Neural cell (in vitro differentiated cells): ENCODE data around the gene NBEA. TPM values are rescaled to one million over a fixed set of nuclear protein-coding genes. Genes with fewer than 3 reads are reported as not detected.

ENCODE experiments used
- H2AFZ ChIP-seq: fragments of 200-600, 300-800 bp; sonication (generic), shearing (Covaris generic); 2 replicates; pipeline ENCODE4 v1.6.0; 2014; ENCODE audit warnings: low read depth, mild to moderate bottlenecking, antibody characterized with exemption, low read length, moderate library complexity
- H3F3A ChIP-seq: fragments of 200-600 bp; shearing (Covaris generic); 2 replicates; pipeline ENCODE4 v1.6.1; 2016; ENCODE audit warnings: mild to moderate bottlenecking, moderate library complexity, mixed read lengths, antibody characterized with exemption, low read length; ENCODE audit not compliant: insufficient read depth, poor library complexity, severe bottlenecking
- H3K27ac ChIP-seq: fragments of 200-600, 300-800 bp; sonication (generic), shearing (Covaris generic); 2 replicates; pipeline ENCODE4 v1.5.1; 2014; ENCODE audit warnings: mild to moderate bottlenecking, low read length, moderate library complexity
- H3K27me3 ChIP-seq: fragments of 300-800, 200-600 bp; sonication (generic), shearing (Covaris generic); 2 replicates; pipeline ENCODE4 v1.6.0; 2014; ENCODE audit warnings: mild to moderate bottlenecking, low read depth, low read length, moderate library complexity; ENCODE audit not compliant: insufficient read depth
- H3K36me3 ChIP-seq: fragments of 300-800, 200-600 bp; sonication (generic), shearing (Covaris generic); 2 replicates; pipeline ENCODE4 v1.5.1; 2014; ENCODE audit warnings: mild to moderate bottlenecking, antibody characterized with exemption, low read length, moderate library complexity; ENCODE audit not compliant: insufficient read depth
- H3K4me2 ChIP-seq: fragments of 300-800, 200-600 bp; sonication (generic), shearing (Covaris generic); 2 replicates; pipeline ENCODE4 v1.6.0; 2014; ENCODE audit warnings: mild to moderate bottlenecking, low read length
- H3K4me3 ChIP-seq: fragments of 300-800, 200-600 bp; sonication (generic), shearing (Covaris generic); 2 replicates; pipeline ENCODE4 v1.5.1; 2014; ENCODE audit warnings: mild to moderate bottlenecking, low read length, moderate library complexity
- H3K79me2 ChIP-seq: fragments of 200-600 bp; shearing (Covaris generic); replicated peaks from 2 replicates; pipeline ENCODE4 v1.6.0; 2014; ENCODE audit warnings: mild to moderate bottlenecking, low read length, moderate library complexity; ENCODE audit not compliant: insufficient read depth
- H3K9ac ChIP-seq: fragments of 300-800, 200-600 bp; sonication (generic), shearing (Covaris generic); 2 replicates; pipeline ENCODE4 v1.6.1; 2016; ENCODE audit warnings: mild to moderate bottlenecking, low read length, mixed read lengths
- H3K9me2 ChIP-seq: fragments of 200-600 bp; shearing (Covaris generic); 2 replicates; pipeline ENCODE4 v1.6.1; 2016; ENCODE audit warnings: mild to moderate bottlenecking, low read length, mixed read lengths; ENCODE audit not compliant: insufficient read depth
- H3K9me3 ChIP-seq: fragments of 200-600, 300-800 bp; sonication (generic), shearing (Covaris generic); 2 replicates; pipeline ENCODE4 v1.6.1; 2016; ENCODE audit warnings: mild to moderate bottlenecking, mixed run types, low read length, moderate library complexity, mixed read lengths
- H4K20me1 ChIP-seq: fragments of 200-600 bp; shearing (Covaris generic); 2 replicates; pipeline ENCODE4 v1.6.1; 2016; ENCODE audit warnings: mild to moderate bottlenecking, mixed run types; ENCODE audit not compliant: insufficient read depth
- EP300 ChIP-seq: fragments of 450-650 bp; conservative IDR thresholded peaks from 2 replicates; pipeline ENCODE4 v1.6.1; 2014; ENCODE audit warnings: antibody characterized with exemption, mild to moderate bottlenecking, moderate library complexity; ENCODE audit not compliant: poor library complexity, severe bottlenecking
- EZH2 ChIP-seq: fragments of 200-600, 300-800 bp; shearing (Covaris generic), sonication (generic); IDR thresholded peaks from 2 replicates; pipeline ENCODE4 v1.6.1; 2014; ENCODE audit warnings: antibody characterized with exemption, low read length, borderline replicate concordance, mild to moderate bottlenecking; ENCODE audit not compliant: insufficient read depth, poor library complexity, severe bottlenecking
- MXI1 ChIP-seq: fragments of 450-650 bp; conservative IDR thresholded peaks from 2 replicates; pipeline ENCODE4 v1.6.1; 2014; ENCODE audit warnings: antibody characterized with exemption, mild to moderate bottlenecking; ENCODE audit not compliant: poor library complexity, severe bottlenecking
- POLR2AphosphoS5 ChIP-seq: IDR thresholded peaks from 2 replicates; pipeline ENCODE4 v1.6.1; 2012
- RAD21 ChIP-seq: fragments of 450-650 bp; conservative IDR thresholded peaks from 2 replicates; pipeline ENCODE4 v1.6.1; 2014; ENCODE audit warnings: antibody characterized with exemption, mild to moderate bottlenecking, moderate library complexity
- SMC3 ChIP-seq: fragments of 450-650 bp; conservative IDR thresholded peaks from 2 replicates; pipeline ENCODE4 v1.6.1; 2014; ENCODE audit warnings: antibody characterized with exemption, mild to moderate bottlenecking, moderate library complexity; ENCODE audit not compliant: poor library complexity
- TAF1 ChIP-seq: IDR thresholded peaks from 2 replicates; pipeline ENCODE4 v1.6.1; 2012; ENCODE audit warnings: low read depth
- polyA plus RNA-seq: library from polyadenylated mRNA; depleted of rRNA; stranded (reverse); fragments of >200 nt; gene quantifications from 2 replicates; pipeline ENCODE4 v1.2.3, GENCODE V29; 2014
- TF ChIP-seq, protein P1 (sequence below): fragments of 450-650 bp; IDR thresholded peaks from 2 replicates; pipeline ENCODE4 v1.5.1; 2014; ENCODE audit warnings: antibody characterized with exemption, mild to moderate bottlenecking, moderate library complexity; ENCODE audit not compliant: poor library complexity, severe bottlenecking
- TF ChIP-seq, protein P2 (sequence below): IDR thresholded peaks from 2 replicates; pipeline ENCODE4 v1.6.1; 2012; ENCODE audit warnings: borderline replicate concordance

NBEA gene
- polyA plus RNA-seq, 1 donor from 2014 or later: 55.8 TPM

DNA sequence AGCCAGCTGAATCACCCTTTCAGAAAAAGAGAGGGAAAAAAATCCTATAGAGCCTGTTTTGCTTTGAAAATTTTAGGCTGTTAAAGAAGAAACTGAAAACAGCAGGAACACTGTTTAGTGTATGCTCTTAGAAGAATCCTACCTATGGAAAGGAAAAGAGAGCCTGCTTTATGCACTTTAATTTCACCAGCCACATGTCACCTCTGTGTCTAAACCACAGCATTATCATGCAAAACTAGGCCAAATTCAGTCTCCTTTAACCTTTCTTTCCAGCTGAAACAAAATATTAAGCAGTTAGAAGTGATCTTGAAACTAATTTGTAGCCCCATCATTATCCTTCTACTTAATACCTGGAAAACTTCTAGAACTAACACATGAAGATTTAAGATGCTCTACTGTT, 631.6 kb downstream of the NBEA start:
- Histone ChIP-seq H3K9ac (no peak overlapping the region), H3K4me3 (no peak overlapping the region), H4K20me1 (no peaks in the 10 kb centered on the region), H3K9me3 (no peaks in the 10 kb centered on the region), H3K4me2 (no peak overlapping the region), H3F3A (no peaks in the 10 kb centered on the region), H3K79me2 (no peaks in the 10 kb centered on the region), H3K36me3 (no peaks in the 10 kb centered on the region), H2AFZ (no peak overlapping the region), H3K27ac (no peak overlapping the region), H3K9me2 (no peaks in the 10 kb centered on the region), H3K27me3 (no peaks in the 10 kb centered on the region)
- TF ChIP-seq SMC3 (no peak), TAF1 (no peak)
- TF ChIP-seq, protein P1, sequence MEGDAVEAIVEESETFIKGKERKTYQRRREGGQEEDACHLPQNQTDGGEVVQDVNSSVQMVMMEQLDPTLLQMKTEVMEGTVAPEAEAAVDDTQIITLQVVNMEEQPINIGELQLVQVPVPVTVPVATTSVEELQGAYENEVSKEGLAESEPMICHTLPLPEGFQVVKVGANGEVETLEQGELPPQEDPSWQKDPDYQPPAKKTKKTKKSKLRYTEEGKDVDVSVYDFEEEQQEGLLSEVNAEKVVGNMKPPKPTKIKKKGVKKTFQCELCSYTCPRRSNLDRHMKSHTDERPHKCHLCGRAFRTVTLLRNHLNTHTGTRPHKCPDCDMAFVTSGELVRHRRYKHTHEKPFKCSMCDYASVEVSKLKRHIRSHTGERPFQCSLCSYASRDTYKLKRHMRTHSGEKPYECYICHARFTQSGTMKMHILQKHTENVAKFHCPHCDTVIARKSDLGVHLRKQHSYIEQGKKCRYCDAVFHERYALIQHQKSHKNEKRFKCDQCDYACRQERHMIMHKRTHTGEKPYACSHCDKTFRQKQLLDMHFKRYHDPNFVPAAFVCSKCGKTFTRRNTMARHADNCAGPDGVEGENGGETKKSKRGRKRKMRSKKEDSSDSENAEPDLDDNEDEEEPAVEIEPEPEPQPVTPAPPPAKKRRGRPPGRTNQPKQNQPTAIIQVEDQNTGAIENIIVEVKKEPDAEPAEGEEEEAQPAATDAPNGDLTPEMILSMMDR: no peak

DNA sequence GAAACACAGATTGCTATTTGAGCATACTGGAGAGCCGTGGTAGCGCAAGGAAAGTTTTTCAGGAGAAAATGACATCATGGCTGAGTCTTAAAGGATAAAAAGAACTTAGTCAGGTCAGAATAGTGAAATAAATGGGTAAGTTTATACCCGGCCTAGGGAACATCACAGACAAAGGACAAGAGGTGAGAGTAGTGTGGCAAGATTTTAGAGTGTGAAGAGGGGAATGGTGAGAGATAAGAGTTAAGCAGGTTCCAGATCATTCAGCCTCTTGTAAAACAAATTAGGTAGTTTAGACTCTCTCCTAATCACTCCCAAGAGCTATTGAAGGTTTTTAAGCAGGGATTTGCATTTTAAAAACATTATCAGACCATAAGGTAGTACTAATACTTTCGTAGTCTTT, 650.4 kb downstream of the NBEA start:
- no peaks in the 10 kb centered on the region for H3K9me3 ChIP-seq
- no peaks in the 10 kb centered on the region for H4K20me1 ChIP-seq
- no peak overlapping the region for H3K9ac ChIP-seq
- no peaks in the 10 kb centered on the region for H3K9me2 ChIP-seq
- peaks cover 4% of the 10 kb centered on the region for H3K36me3 ChIP-seq
- no peak overlapping the region for H3K4me3 ChIP-seq
- no peaks in the 10 kb centered on the region for H3F3A ChIP-seq
- H3K27me3 ChIP-seq: no peaks in the 10 kb centered on the region
- H3K27ac ChIP-seq: no peak overlapping the region
- H3K79me2 ChIP-seq: no peaks in the 10 kb centered on the region
- H3K4me2 ChIP-seq: no peak overlapping the region
- no peak for TF ChIP-seq RAD21
- TF ChIP-seq MXI1: no peak
- TF ChIP-seq EP300: no peak
- no peak for TF ChIP-seq TAF1
- TF ChIP-seq, protein P1: no peak
- no peak for TF ChIP-seq POLR2AphosphoS5
- H2AFZ ChIP-seq: no peak overlapping the region

DNA sequence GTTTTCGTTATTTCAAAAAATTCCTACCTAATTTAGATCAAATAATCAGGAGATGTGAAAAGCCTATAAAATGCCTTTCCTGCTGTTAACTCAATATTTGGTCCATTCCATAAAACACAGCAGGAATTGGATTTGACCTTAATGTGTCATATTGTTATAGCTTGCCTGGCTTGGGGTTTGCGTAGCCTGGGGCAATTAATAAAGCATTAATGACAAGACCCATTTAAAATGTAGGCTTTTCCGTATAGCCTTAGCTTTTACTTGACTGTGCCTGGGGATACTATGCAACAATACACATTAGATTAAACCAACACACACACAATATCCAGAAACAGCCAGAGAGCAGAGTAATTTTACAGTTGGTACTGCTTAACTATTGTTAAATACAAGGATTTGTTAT, 651.6 kb downstream of the NBEA start:
- Histone ChIP-seq H3K9me2 (no peaks in the 10 kb centered on the region), H3K27ac (no peak overlapping the region), H3K36me3 (peaks cover 4% of the 10 kb centered on the region), H3K27me3 (no peaks in the 10 kb centered on the region), H3K9me3 (no peaks in the 10 kb centered on the region), H2AFZ (no peak overlapping the region), H3F3A (no peaks in the 10 kb centered on the region), H4K20me1 (no peaks in the 10 kb centered on the region), H3K4me2 (no peak overlapping the region), H3K4me3 (no peak overlapping the region), H3K9ac (no peak overlapping the region), H3K79me2 (no peaks in the 10 kb centered on the region)
- TF ChIP-seq EZH2: no peak
- no peak for TF ChIP-seq TAF1
- no peak for TF ChIP-seq EP300
- TF ChIP-seq, protein P1: no peak
- no peak for TF ChIP-seq POLR2AphosphoS5
- TF ChIP-seq, protein P2, sequence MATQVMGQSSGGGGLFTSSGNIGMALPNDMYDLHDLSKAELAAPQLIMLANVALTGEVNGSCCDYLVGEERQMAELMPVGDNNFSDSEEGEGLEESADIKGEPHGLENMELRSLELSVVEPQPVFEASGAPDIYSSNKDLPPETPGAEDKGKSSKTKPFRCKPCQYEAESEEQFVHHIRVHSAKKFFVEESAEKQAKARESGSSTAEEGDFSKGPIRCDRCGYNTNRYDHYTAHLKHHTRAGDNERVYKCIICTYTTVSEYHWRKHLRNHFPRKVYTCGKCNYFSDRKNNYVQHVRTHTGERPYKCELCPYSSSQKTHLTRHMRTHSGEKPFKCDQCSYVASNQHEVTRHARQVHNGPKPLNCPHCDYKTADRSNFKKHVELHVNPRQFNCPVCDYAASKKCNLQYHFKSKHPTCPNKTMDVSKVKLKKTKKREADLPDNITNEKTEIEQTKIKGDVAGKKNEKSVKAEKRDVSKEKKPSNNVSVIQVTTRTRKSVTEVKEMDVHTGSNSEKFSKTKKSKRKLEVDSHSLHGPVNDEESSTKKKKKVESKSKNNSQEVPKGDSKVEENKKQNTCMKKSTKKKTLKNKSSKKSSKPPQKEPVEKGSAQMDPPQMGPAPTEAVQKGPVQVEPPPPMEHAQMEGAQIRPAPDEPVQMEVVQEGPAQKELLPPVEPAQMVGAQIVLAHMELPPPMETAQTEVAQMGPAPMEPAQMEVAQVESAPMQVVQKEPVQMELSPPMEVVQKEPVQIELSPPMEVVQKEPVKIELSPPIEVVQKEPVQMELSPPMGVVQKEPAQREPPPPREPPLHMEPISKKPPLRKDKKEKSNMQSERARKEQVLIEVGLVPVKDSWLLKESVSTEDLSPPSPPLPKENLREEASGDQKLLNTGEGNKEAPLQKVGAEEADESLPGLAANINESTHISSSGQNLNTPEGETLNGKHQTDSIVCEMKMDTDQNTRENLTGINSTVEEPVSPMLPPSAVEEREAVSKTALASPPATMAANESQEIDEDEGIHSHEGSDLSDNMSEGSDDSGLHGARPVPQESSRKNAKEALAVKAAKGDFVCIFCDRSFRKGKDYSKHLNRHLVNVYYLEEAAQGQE: no peak
- no peak for TF ChIP-seq RAD21
- TF ChIP-seq SMC3: no peak
- TF ChIP-seq MXI1: no peak
